NCI-H526 treated with DMSO at 0.1 percent for 48 hours (cell line): ENCODE data around the gene IDH3G.

ENCODE experiments used
- DNase-seq: peaks from one replicate; lab custom pipeline; 2025; lab: John Stamatoyannopoulos, UW

IDH3G gene

GRCh38 chrX:153816831-153817690, 22.9 kb upstream of the IDH3G start:
- DNase-seq, result no peak

DNA sequence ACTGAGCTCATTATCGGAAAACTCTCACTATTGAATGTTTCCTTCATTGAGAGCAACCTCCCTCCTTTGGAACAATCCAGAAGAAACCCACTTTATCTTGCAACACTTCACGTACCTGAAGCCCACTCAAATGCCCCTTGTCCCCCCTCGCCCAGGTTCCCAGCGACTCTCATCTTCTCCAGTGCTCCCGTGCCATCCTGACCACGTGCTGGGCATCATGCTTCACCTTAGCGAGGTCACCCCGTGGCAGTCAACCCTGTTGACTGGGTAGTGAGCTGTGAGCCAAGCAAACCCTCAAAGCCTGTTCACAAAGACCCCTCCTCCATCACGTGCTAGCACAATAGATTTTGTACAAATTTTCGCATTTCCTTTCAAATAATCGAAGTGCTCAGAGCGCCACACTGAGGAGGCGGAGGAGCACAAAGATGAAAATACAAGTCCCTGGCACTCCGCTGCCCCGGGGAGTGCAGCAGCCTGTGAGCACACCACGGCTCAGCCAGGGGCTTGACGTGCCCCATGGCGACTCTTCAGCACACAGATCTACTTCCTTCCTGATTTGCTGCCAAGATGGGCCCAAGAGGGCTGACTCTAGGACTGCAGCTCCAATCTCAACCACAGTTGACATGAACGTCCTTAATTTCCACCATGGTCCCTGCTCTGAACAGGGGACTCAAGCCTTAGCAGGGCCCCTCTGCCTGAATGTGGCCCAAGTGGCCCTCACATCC, 20.6 kb upstream of the IDH3G start:
- no peak for DNase-seq

DNA sequence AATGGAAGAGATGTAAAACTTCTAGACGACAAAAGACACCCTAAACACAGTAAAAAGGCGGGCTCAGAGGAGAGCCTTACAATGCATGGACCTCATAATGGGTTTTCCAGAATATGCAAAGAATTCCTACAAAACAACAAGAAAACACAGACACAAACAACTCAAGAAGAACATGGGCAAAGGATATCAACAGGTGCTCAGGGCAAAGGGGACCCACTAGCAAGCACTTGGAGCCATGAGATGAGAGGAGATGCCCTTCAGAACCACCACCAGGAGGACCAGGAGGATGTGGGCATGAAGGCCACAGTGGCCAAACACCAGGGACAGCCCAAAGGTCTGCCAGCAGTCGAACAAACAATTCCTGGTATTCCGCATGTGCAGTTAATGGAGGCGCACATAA, 19.0 kb upstream of the IDH3G start:
- no peak for DNase-seq

DNA sequence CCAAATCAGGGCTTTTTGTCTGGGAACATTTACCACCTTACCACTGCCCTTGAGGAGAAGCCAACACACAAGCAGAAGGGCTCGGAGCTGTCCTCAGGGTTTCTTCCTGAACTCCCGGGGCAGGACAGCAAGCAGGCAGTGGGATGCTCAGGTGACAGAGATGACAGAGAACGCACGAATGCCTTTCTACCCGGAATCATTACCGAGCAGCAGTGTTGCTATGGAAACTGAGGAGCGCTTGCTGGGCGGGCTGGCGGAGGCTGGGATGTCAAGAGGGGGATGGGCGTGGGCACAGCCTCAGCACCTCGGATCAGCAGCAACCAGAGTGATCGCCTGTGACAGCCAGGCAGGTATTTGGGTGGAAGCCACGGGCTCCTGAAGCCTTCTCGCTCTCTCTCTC, 18.0 kb upstream of the IDH3G start:
- DNase-seq, result no peak

- no peak for DNase-seq
Observed at GRCh38 chrX:153807976-153808375, 13.8 kb upstream of the IDH3G start.

DNA sequence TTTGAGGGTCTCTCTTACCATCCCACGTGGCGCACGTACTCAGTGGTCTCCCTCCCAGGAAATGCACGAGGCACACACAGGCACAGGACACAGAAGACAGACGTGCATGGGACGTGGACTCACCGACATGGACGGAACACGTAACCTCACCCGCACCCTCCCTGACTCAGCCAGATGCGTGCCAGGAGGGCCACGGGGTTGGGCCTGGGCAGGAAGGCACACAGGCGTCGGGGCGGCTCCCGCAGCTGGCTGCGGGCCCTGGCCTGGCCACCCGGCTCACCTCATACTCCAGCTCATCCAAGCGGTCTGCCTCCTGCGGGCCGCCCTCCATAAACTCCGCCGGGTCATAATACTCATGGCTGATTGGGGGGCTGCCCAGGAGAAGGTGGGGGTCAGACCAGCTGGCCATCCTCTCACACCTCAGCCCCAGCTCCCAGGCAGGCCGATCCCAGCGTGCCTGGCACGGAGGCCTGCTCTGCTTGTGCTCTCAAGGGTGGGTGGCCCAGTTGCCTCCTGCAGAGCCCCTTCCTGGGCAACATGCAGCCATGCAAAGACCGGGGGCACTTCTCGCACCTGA, 12.9 kb upstream of the IDH3G start:
- DNase-seq, result no peak

DNA sequence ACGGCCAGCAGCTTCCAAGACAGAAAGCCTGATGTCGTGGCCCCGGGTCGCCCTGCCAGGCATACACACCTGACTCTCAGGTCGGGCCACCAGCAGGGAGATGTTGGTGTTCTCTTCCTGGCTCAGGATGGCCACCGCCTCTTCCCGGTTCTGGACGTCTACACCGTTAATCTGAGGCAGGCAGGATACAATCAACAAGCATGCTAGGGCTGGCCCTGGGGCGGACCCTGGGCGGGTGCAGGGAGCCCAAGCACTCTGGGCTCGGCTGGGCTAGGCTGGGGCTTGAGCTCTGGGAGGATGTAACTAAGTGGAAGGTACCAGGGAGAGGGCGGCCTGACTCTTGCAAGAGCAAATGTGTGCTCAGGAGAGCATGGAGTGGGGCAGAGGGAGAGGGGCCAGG, 11.3 kb upstream of the IDH3G start:
- DNase-seq, result no peak

DNA sequence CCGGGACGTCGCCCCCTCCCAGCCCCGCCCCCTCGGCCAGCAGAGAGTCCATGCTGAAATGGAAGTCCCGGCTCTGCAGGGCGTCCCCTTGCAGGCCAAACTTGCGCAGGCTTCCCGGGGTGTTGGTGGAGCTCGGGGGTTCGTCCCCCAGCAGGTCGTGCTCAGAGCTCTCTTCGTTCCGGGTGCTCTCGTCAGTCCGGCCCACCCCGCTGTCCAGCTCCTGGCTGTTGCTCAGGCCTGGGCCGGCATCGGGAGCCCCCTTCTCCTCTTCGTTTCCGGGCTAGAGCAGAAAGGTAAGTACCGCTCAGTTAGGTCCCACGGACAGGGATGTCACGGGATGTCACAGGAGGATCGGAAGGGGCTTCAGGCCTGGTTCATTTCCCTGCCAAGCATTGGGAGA, 10.4 kb upstream of the IDH3G start:
- no peak for DNase-seq

- no peak for DNase-seq
Observed at GRCh38 chrX:153804100-153804595, 10.0 kb upstream of the IDH3G start.

DNA sequence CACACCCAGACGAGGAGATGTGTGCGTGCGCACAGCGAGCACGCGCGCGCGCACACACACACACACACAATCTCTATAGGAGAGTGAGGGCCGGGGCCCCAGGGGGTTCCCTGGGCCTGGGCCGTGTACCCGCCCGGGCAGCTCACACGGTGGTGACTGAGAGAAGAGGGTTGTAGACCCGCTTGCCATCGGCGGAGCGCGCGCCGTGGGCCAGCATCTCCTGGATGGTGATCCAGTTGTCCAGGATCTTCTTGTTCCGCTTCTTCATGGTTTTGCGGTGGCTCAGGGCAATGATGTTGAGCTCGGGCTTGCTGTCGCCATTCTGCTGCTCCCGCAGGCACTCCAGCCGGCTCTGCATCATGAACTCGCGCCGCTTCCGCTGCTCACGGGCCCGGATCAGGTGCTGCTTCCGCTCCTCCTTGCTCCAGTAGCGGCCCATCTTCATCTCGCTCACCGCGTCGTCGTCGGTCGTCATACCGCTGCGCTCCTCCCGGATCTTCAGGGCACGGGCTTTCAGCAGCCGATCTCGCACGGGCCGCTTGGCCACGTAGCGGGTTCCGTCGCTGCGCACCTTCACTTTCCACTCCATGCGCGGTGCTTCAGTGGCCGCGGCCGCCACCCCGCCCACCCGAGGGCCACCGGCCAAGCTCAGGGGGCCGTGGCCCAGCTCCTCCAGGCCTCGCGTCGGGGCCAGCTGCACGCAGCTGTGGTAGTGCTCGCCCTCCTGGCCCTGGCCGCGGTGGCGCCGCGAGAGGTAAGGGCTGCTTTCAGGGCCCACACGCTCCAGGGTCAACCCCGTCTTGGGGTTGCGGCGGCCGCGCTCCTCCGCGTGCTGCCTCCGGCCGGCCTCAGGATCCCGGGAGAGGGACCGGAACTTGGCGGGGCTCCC, 9.3 kb upstream of the IDH3G start:
- no peak for DNase-seq

DNA sequence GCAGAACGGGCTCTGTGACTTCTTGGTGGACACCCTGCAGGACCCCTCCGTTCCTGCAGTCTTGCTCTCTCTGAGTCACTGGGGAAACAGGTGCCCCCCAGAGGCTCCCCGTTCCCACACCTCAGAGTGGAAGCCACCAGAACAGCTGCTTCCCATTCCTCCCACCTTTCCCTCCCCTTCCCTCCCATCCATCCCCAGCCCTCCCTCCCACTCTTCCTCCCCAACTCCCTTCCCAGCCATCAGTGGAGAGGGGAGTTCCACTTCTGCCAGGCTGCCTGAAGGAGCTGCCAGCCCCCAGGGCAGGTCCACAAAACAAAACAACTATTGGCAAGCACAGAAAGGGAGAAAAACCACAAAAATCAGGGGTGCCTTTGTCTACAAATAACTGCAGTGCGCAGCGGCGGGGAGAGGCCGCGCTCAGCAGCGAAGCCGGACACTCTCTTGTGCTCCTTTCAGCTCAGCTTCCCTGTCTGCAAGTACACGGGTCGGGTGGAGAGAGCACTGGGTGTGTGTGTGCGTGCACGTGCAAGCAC, 8.4 kb upstream of the IDH3G start:
- no peak for DNase-seq

- DNase-seq, result no peak
Observed at GRCh38 chrX:153801669-153802068, 7.5 kb upstream of the IDH3G start.

GRCh38 chrX:153800746-153801145, 6.6 kb upstream of the IDH3G start:
- no peak for DNase-seq

- no peak for DNase-seq
Observed at GRCh38 chrX:153800177-153800722, 6.1 kb upstream of the IDH3G start.

DNA sequence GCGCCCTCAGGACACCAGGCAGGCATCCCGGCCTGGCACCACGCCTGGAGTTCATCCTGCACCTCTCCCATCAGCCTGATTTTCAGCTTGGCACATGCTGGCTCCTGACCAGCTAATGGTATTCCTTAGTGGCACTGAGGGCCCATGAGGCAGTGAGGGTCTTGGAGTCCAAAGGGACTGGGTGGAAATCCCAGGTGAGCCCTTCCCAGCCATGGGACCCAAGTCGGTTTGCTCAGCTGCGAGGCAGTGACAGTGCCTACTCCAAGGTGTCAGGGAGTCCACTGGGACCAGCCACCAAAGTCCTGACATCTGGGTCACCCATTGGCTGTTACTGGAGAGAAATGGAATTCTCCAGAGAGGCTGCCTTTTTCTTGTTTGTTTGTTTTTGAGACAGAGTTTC, 5.2 kb upstream of the IDH3G start:
- no peak for DNase-seq

GRCh38 chrX:153797415-153798015, 3.3 kb upstream of the IDH3G start:
- DNase-seq, result no peak

- no peak for DNase-seq
Observed at GRCh38 chrX:153794897-153795816, 982 bp upstream of the IDH3G start.

DNA sequence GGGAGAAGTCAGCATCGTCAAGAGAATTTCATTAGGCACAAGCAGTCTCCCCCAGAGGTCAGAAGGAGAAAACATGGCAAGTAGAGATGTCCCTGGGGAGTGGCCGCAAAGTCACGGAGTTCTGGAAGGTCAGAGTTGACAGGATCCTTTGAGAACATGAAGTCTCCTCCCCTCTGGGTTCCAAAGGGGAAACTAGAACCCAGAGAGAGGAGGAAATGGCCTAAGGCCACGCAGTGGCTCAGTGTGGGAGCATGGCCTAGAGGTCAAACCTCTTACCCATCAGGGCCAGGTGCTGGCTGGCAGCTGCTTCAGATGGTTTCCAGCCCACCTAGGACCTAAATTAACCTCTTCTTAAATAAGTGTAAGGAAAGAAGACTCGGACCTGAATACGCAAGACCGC, 884 bp downstream of the IDH3G start:
- DNase-seq, result no peak

DNA sequence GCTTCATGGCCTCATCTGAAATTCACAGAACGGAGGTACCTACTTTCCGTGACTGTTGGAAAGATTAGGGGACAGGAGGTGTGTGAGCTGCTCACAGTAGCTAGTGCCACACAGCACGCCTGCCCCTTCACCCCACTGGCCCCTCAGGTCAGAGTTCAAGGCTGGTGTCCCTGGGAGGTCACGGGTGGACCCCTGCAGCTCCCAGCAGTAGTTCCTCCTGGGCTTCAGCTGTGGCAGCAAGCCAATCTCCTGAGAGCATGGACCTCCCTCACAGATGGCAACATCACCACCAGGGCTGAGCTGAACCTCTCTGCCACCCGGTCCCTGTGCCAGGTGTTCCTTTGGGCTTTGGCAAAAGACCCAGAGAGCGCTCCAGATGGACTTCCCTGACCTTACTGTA, 1.8 kb downstream of the IDH3G start:
- no peak for DNase-seq
